OCI-LY1 (cell line): ENCODE results near the gene SLC4A1AP.

Experiments
- H2AFZ ChIP-seq: fragments of 200-600 bp; sonication (generic), shearing (Covaris generic); 2 replicates; pipeline ENCODE4 v1.6.0; 2014; ENCODE audit warnings: antibody characterized with exemption, mild to moderate bottlenecking, low read length
- H3F3A ChIP-seq: fragments of 200-600 bp; sonication (generic), shearing (Covaris generic); 2 replicates; pipeline ENCODE4 v1.6.0; 2014; ENCODE audit warnings: mild to moderate bottlenecking, antibody characterized with exemption, low read length, moderate library complexity; ENCODE audit not compliant: insufficient read depth
- H3K27ac ChIP-seq: fragments of 200-600 bp; sonication (generic); 2 replicates; pipeline ENCODE4 v1.5.1; 2014; ENCODE audit warnings: low read length, mixed run types, mild to moderate bottlenecking, low read depth; ENCODE audit not compliant: poor library complexity, severe bottlenecking
- H3K27me3 ChIP-seq: fragments of 200-600 bp; sonication (generic); 2 replicates; pipeline ENCODE4 v1.6.0; 2014; ENCODE audit warnings: antibody characterized with exemption, mild to moderate bottlenecking, low read length, moderate library complexity; ENCODE audit not compliant: insufficient read depth
- H3K36me3 ChIP-seq: fragments of 200-600 bp; sonication (generic); 2 replicates; pipeline ENCODE4 v1.6.1; 2014; ENCODE audit warnings: mild to moderate bottlenecking, antibody characterized with exemption, low read length, moderate library complexity, mixed read lengths; ENCODE audit not compliant: insufficient read depth
- H3K4me1 ChIP-seq: fragments of 200-600 bp; sonication (generic); 2 replicates; pipeline ENCODE4 v1.5.1; 2014; ENCODE audit warnings: mild to moderate bottlenecking, low read length, moderate library complexity; ENCODE audit not compliant: insufficient read depth, severe bottlenecking
- H3K4me2 ChIP-seq: fragments of 200-600 bp; sonication (generic), shearing (Covaris generic); 2 replicates; pipeline ENCODE4 v1.6.1; 2014; ENCODE audit warnings: low read length
- H3K4me3 ChIP-seq: fragments of 200-600 bp; sonication (generic); 2 replicates; pipeline ENCODE4 v1.5.1; 2014; ENCODE audit warnings: low read length, low read depth, mild to moderate bottlenecking, mixed read lengths; ENCODE audit not compliant: poor library complexity, severe bottlenecking
- H3K79me2 ChIP-seq: fragments of 200-600 bp; shearing (Covaris generic); 2 replicates; pipeline ENCODE4 v1.6.1; 2016; ENCODE audit warnings: mixed run types, low read length, mixed read lengths; ENCODE audit not compliant: insufficient read depth
- H3K9ac ChIP-seq: fragments of 200-600 bp; sonication (generic), shearing (Covaris generic); 2 replicates; pipeline ENCODE4 v1.6.1; 2014; ENCODE audit warnings: mild to moderate bottlenecking, low read length, mixed read lengths
- H3K9me2 ChIP-seq: fragments of 200-600 bp; sonication (generic), shearing (Covaris generic); 2 replicates; pipeline ENCODE4 v1.6.1; 2014; ENCODE audit warnings: low read depth, mild to moderate bottlenecking, low read length, mixed read lengths
- H3K9me3 ChIP-seq: fragments of 200-600 bp; shearing (Covaris generic); 2 replicates; pipeline ENCODE4 v1.6.1; 2014; ENCODE audit warnings: low read length, mixed read lengths
- H4K20me1 ChIP-seq: fragments of 200-600 bp; sonication (generic), shearing (Covaris generic); 2 replicates; pipeline ENCODE4 v1.6.0; 2016; ENCODE audit warnings: mild to moderate bottlenecking, low read length; ENCODE audit not compliant: insufficient read depth
- EZH2 ChIP-seq: fragments of 200-600 bp; sonication (generic), shearing (Covaris generic); IDR thresholded peaks from 2 replicates; pipeline ENCODE4 v1.8.0; 2017; ENCODE audit warnings: borderline replicate concordance, mixed run types, mild to moderate bottlenecking, antibody characterized with exemption, low read length, moderate library complexity, mixed read lengths
- TF ChIP-seq, protein P1 (sequence below): fragments of 200-600 bp; sonication (generic), shearing (Covaris generic); IDR thresholded peaks from 2 replicates; pipeline ENCODE4 v1.5.1; 2017; ENCODE audit warnings: mild to moderate bottlenecking, antibody characterized with exemption, low read length, moderate library complexity, mixed read lengths

The SLC4A1AP gene

DNA sequence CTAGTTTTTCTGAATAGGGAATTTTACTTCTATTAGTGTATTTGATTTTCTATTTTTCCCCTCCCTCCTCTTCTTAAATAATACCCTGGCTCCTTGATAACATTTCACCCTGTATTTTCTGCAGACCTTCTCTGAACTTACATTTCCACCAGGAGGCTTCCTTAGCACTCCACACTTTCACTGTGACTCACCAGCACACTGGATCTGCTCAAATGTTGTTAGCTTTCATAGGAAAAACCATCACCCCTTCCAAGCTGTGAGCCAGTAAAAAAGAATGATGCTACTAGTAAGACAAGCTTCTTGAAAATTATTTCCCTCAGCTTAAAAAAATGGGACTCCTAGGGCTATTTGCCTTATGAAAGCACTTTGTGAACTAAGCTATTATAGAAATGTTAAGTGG, 16.4 kb upstream of the SLC4A1AP start:
- no peak for TF ChIP-seq EZH2
- H3K9ac ChIP-seq, result no peak overlapping the region
- H3K27ac ChIP-seq, result no peak overlapping the region
- H3K9me3 ChIP-seq, result no peaks in the 10 kb centered on the region
- no peaks in the 10 kb centered on the region for H3K27me3 ChIP-seq
- no peak overlapping the region for H3K4me3 ChIP-seq
- no peaks in the 10 kb centered on the region for H3K79me2 ChIP-seq
- no peaks in the 10 kb centered on the region for H3F3A ChIP-seq
- no peak overlapping the region for H2AFZ ChIP-seq
- H4K20me1 ChIP-seq, result no peaks in the 10 kb centered on the region
- no peak overlapping the region for H3K4me2 ChIP-seq
- H3K4me1 ChIP-seq, result no peaks in the 10 kb centered on the region
- peaks cover 70% of the 10 kb centered on the region for H3K36me3 ChIP-seq
- no peaks in the 10 kb centered on the region for H3K9me2 ChIP-seq

DNA sequence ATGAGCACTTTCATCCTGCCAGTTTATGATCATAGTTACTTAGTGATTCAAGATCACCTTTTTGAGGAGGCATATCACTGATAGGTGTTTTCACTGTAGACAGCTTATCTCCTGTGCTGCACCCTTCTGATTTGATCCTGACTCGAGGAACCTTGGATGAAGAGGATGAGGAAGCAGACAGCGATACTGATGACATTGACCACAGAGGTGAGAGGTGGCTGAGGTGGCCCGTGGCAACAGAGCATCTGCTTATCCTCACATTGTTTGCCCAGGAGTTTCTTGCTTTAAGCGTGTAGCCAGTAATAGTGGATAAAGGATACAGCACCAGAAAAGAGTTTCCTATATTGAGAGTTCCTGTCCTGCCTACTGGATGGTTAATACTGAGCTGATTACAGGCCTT, 16.0 kb upstream of the SLC4A1AP start:
- Histone ChIP-seq H3K4me1 (no peaks in the 10 kb centered on the region), H3K9ac (no peak overlapping the region), H2AFZ (no peak overlapping the region), H3K36me3 (peaks cover 74% of the 10 kb centered on the region), H3K9me3 (no peaks in the 10 kb centered on the region), H3F3A (no peaks in the 10 kb centered on the region), H3K4me2 (no peak overlapping the region), H3K79me2 (no peaks in the 10 kb centered on the region), H3K27me3 (no peaks in the 10 kb centered on the region), H3K27ac (no peak overlapping the region), H4K20me1 (no peaks in the 10 kb centered on the region), H3K9me2 (no peaks in the 10 kb centered on the region), H3K4me3 (no peak overlapping the region)
- TF ChIP-seq, protein P1, sequence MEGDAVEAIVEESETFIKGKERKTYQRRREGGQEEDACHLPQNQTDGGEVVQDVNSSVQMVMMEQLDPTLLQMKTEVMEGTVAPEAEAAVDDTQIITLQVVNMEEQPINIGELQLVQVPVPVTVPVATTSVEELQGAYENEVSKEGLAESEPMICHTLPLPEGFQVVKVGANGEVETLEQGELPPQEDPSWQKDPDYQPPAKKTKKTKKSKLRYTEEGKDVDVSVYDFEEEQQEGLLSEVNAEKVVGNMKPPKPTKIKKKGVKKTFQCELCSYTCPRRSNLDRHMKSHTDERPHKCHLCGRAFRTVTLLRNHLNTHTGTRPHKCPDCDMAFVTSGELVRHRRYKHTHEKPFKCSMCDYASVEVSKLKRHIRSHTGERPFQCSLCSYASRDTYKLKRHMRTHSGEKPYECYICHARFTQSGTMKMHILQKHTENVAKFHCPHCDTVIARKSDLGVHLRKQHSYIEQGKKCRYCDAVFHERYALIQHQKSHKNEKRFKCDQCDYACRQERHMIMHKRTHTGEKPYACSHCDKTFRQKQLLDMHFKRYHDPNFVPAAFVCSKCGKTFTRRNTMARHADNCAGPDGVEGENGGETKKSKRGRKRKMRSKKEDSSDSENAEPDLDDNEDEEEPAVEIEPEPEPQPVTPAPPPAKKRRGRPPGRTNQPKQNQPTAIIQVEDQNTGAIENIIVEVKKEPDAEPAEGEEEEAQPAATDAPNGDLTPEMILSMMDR, result no peak
- no peak for TF ChIP-seq EZH2

DNA sequence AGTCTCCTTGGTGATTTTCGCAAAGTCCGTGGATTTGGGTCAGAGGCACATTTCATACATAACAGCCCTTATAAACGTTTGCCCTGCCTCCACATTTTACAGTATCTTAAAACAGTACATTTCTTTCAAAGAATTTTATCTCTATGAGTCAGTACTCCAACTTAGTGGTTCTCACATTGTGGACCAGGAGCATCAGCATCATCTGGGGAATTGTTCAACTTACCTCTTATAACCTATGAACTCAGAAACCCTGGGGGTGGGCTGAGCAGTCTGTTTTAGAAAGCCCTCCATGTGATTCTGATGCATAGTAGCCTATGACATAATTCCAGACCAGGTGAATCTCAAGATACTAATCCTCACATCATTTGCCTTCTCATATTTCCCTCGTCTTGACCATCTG, 12.6 kb upstream of the SLC4A1AP start:
- H3K36me3 ChIP-seq, result peaks cover 83% of the 10 kb centered on the region

DNA sequence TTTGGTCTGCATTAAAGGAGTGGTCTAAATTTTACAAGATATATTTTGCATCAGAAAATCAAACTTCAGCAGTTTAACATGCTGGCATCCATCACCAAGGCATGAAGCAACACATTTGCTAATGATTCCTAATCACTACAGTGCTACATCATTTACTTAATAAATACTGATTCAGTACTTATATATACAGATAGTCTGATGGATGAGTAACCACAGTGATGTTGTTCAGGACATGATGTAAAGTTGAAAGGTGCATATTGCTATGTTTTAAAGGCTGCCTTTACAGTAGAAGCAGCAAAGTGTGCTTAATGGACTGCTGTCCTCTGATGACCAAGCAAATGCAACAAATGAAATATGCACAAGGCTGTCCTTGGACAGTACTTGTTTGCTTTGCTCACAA, 11.3 kb upstream of the SLC4A1AP start:
- H3K9me2 ChIP-seq, result no peaks in the 10 kb centered on the region
- TF ChIP-seq, protein P1, result no peak
- TF ChIP-seq EZH2, result no peak

More for the DNA sequence above, 12.6 kb upstream of the SLC4A1AP start:
- Histone ChIP-seq H3K4me3 (no peak overlapping the region), H3K27ac (no peak overlapping the region), H3K4me1 (no peaks in the 10 kb centered on the region), H3K27me3 (no peaks in the 10 kb centered on the region), H3K9ac (no peak overlapping the region), H3K79me2 (no peaks in the 10 kb centered on the region), H3K4me2 (no peak overlapping the region), H4K20me1 (no peaks in the 10 kb centered on the region), H3K9me2 (no peaks in the 10 kb centered on the region), H3F3A (no peaks in the 10 kb centered on the region), H3K9me3 (no peaks in the 10 kb centered on the region), H2AFZ (no peak overlapping the region)
- TF ChIP-seq EZH2, result no peak
- TF ChIP-seq, protein P1, result no peak

More for the DNA sequence above, 11.3 kb upstream of the SLC4A1AP start:
- Histone ChIP-seq H3K9ac (no peak overlapping the region), H3K9me3 (no peaks in the 10 kb centered on the region), H3K79me2 (no peaks in the 10 kb centered on the region), H2AFZ (no peak overlapping the region), H3K4me3 (no peak overlapping the region), H3K27me3 (no peaks in the 10 kb centered on the region), H4K20me1 (no peaks in the 10 kb centered on the region), H3K36me3 (peaks cover 94% of the 10 kb centered on the region), H3K4me1 (no peaks in the 10 kb centered on the region), H3K27ac (no peak overlapping the region), H3K4me2 (no peak overlapping the region), H3F3A (no peaks in the 10 kb centered on the region)
